Esophagus muscularis mucosa (tissue), 4 donors: ENCODE results near the gene LRP3. TPM values are rescaled to one million over a fixed set of nuclear protein-coding genes. Genes with fewer than 3 reads are reported as not detected.
"Not testable (repeated sequence)": the region's sequence is repeated elsewhere in the genome, so short reads cannot be mapped to it uniquely, and the experiment has no call there.

ENCODE experiments used
- DNase-seq: peaks from one replicate; pipeline ENCODE4 v3.0.0-alpha.2; 2017; ENCODE audit errors: extremely low spot score
- H3K27ac ChIP-seq, 4 donors: fragments of 200-600 bp; sonication (generic); replicated peaks in 1 of 4; 1 replicate in 3 of 4; 2 replicates in 1 of 4; pipeline ENCODE4 v1.5.1; 2016 to 2019; ENCODE audit warnings: mild to moderate bottlenecking in 1 of 4
- H3K27me3 ChIP-seq, 4 donors: fragments of 200-600 bp; sonication (generic); one replicate each; pipeline versions ENCODE4 v1.5.1 to v1.6.0; 2016 to 2019
- H3K36me3 ChIP-seq, 4 donors: fragments of 200-600 bp; sonication (generic); one replicate each; pipeline ENCODE4 v1.5.1; 2016 to 2019
- H3K4me1 ChIP-seq, 4 donors: fragments of 200-600 bp; sonication (generic); one replicate each; pipeline ENCODE4 v1.5.1; 2016 to 2019
- H3K4me3 ChIP-seq, 4 donors: fragments of 200-600 bp; sonication (generic); 1 replicate in 2 of 4; 2 replicates in 2 of 4; pipeline ENCODE4 v1.5.1; 2016 to 2019; ENCODE audit warnings: mild to moderate bottlenecking in 4 of 4, moderate library complexity in 1 of 4
- H3K9me3 ChIP-seq, 4 donors: fragments of 200-600 bp; sonication (generic); 1 replicate in 3 of 4; 2 replicates in 1 of 4; pipeline ENCODE4 v1.5.1; 2016 to 2019
- EP300 ChIP-seq: sonication (generic); formaldehyde crosslinking; IDR thresholded peaks from one replicate; pipeline ENCODE4 v1.6.1; 2017; ENCODE audit warnings: antibody characterized with exemption
- POLR2A ChIP-seq: fragments of 450-650 bp; IDR thresholded peaks from one replicate; pipeline ENCODE4 v1.6.1; 2017; ENCODE audit warnings: antibody characterized with exemption, moderate library complexity, mild to moderate bottlenecking, low read depth
- POLR2AphosphoS5 ChIP-seq, 2 donors: sonication (generic); formaldehyde crosslinking; IDR thresholded peaks; one replicate each; pipeline ENCODE4 v1.6.1; 2017; ENCODE audit warnings: antibody characterized with exemption in 2 of 2
- WGBS: methylation state at CpG from one replicate; pipeline ENCODE4 v1.1.5; 2018; 5-methylcytosine and 5-hydroxymethylcytosine counted together
- intact Hi-C: fragments of 100-400 bp; cut with DNase I; formaldehyde crosslinking; loops from one replicate; pipeline ENCODE4 v1.15.1; 2023
- total RNA-seq, 4 donors: library from RNA; depleted of rRNA; stranded (reverse); fragments of >200 nt; gene quantifications; one replicate each; pipeline versions ENCODE4 v1.1.0 to v1.2.1, GENCODE V29; 2016
- TF ChIP-seq, protein P1 (sequence below), 3 experiments: fragments of 200-600 bp in 2 of 3; fragments of 450-650 bp in 1 of 3; sonication (generic) in 2 of 3; IDR thresholded peaks; one replicate each; pipeline ENCODE4 v1.5.1; 2017 to 2019; ENCODE audit warnings: antibody characterized with exemption in 3 of 3, mild to moderate bottlenecking in 2 of 3, moderate library complexity in 1 of 3

The LRP3 gene
- total RNA-seq, 4 donors from 2014 or later, result 34.5 to 76.7 (median 62.6) TPM

GRCh38 chr19:33220115-33220514 is 26.0 kb downstream of the LRP3 start:
- Histone ChIP-seq H3K4me3 (no peak overlapping the region), H3K27me3 (peaks cover 0 to 78% (median 12%) of the 10 kb centered on the region in 4 donors), H3K36me3 (no peaks in the 10 kb centered on the region), H3K9me3 (no peaks in the 10 kb centered on the region), H3K4me1 (peaks cover under 1 to 7% (median 3%) of the 10 kb centered on the region in 4 donors), H3K27ac (no peak overlapping the region)
- no peak for TF ChIP-seq POLR2AphosphoS5 (IDR thresholded peaks at IDR 0.05)
- no peak for TF ChIP-seq EP300
- no peak for TF ChIP-seq POLR2A
- DNase-seq, result no peak
- 92% methylated on average over 12 of the region's 18 CpGs for WGBS
- intact Hi-C loops, result no loop called here

DNA sequence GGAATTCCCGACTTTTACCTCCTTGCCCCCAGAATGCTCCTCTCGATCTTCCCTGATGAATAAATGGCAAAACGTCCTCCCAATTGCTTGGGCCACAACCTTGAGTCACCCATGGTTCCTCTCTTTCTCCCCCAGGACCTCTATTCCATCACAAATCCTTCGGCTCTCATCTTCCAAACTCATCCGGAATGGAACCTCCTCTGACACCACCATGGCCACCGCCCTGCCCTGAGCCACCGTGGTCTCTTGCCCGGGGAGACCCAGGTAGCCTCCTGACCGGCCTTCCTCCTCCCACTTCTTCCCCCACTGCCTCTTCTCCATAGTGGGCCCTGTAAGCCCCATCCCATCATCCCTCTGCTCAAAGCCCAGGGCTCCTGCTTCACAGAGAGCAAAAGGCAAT is 26.6 kb downstream of the LRP3 start:
- H3K4me1 ChIP-seq, result peaks cover 7 to 13% (median 9%) of the 10 kb centered on the region in 4 donors

DNA sequence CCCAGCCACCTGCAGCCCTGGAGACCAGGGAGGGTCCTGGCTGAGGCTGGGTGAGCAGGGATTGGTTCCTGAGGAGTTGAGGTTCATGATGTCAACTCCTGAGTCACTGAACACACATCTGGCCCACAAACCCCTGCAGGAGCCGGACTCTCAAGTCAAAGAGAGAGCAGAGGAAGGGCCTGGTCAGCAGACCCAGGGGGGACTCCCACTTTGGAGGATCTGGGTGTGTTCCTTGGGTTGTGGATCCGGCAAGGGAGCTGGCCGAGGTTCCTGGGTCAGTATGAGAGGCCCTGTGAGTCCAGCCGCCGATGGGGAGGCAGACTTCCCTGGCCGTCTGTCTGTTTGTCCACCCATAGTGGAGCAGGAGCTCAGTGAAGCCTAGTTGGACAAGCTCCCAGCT is 27.5 kb downstream of the LRP3 start:
- TF ChIP-seq, protein P1, sequence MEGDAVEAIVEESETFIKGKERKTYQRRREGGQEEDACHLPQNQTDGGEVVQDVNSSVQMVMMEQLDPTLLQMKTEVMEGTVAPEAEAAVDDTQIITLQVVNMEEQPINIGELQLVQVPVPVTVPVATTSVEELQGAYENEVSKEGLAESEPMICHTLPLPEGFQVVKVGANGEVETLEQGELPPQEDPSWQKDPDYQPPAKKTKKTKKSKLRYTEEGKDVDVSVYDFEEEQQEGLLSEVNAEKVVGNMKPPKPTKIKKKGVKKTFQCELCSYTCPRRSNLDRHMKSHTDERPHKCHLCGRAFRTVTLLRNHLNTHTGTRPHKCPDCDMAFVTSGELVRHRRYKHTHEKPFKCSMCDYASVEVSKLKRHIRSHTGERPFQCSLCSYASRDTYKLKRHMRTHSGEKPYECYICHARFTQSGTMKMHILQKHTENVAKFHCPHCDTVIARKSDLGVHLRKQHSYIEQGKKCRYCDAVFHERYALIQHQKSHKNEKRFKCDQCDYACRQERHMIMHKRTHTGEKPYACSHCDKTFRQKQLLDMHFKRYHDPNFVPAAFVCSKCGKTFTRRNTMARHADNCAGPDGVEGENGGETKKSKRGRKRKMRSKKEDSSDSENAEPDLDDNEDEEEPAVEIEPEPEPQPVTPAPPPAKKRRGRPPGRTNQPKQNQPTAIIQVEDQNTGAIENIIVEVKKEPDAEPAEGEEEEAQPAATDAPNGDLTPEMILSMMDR (IDR thresholded peaks at IDR 0.05), result no peak
- TF ChIP-seq EP300 (no peak), POLR2AphosphoS5 (IDR thresholded peaks at IDR 0.05) (no peak), POLR2A (no peak)
- no peak overlapping the region for H3K4me3 ChIP-seq
- peaks cover 0 to under 1% (median 0%) of the 10 kb centered on the region in 4 donors for H3K9me3 ChIP-seq
- peaks cover 8 to 22% (median 18%) of the 10 kb centered on the region in 4 donors for H3K4me1 ChIP-seq
- no peaks in the 10 kb centered on the region for H3K36me3 ChIP-seq
- DNase-seq, result no peak
- 87% methylated on average over 6 of the region's 6 CpGs for WGBS
- intact Hi-C loops, result no loop called here
- peaks cover 11 to 88% (median 28%) of the 10 kb centered on the region in 4 donors for H3K27me3 ChIP-seq
- no peak overlapping the region for H3K27ac ChIP-seq

More for the DNA sequence above, 26.6 kb downstream of the LRP3 start:
- TF ChIP-seq POLR2A (no peak), POLR2AphosphoS5 (IDR thresholded peaks at IDR 0.05) (no peak), EP300 (no peak)
- TF ChIP-seq, protein P1 (IDR thresholded peaks at IDR 0.05), result no peak
- intact Hi-C loops, result no loop called here
- Histone ChIP-seq H3K4me3 (no peak overlapping the region), H3K9me3 (no peaks in the 10 kb centered on the region), H3K27ac (no peak overlapping the region), H3K36me3 (no peaks in the 10 kb centered on the region), H3K27me3 (peaks cover 6 to 84% (median 19%) of the 10 kb centered on the region in 4 donors)
- DNase-seq, result no peak
- 87% methylated on average over 9 of the region's 9 CpGs for WGBS

- intact Hi-C loops, DNase-seq: not testable (repeated sequence)
These were observed 28.1 kb downstream of the LRP3 start for GRCh38 chr19:33222255-33222654.

DNA sequence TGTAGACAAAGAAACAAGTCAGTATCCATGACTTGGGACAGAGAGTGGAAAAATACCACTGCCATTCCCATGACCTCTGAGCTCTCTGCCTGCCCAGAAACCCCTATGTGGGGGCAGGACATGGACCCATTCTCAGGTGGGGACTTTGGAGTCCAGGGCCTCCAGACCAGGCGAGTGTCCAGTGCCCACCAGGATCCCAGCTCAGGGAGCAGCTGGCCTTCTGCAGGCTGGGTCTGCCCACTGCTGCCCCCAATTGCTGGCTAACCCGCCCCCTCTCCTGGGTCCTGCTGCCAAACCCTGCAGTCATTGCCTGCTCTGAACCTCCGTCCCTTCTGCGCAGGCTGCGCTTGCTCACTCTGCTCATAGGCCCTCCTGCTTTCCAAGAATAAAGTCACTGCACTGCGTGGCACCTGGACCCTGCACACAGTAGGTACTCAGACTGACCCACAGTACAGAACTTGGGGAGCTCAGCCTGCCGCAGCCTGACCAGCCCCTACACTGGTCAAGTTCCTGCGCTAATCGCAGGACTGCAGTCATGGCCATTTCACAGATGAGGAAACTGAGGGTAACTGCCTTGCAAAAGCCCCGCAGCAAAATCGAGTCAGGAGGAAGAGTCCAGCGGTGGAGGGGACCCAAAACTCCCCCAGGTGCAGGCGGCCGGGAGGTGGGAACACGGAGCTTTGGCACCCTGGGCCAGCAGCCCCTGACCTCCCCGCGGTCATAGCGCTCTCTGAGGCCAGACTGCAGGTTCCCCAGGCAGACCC is 30.7 kb downstream of the LRP3 start:
- Histone ChIP-seq H3K27ac (no peak overlapping the region), H3K4me1 (peaks cover 8 to 27% (median 22%) of the 10 kb centered on the region in 4 donors), H3K36me3 (no peaks in the 10 kb centered on the region), H3K4me3 (peak overlapping the region; percentile 14 to 39 (median 28)), H3K9me3 (peaks cover 0 to 25% (median 22%) of the 10 kb centered on the region in 4 donors), H3K27me3 (peaks cover 14 to 91% (median 39%) of the 10 kb centered on the region in 4 donors)
- TF ChIP-seq POLR2AphosphoS5 (IDR thresholded peaks at IDR 0.05), result no peak
- TF ChIP-seq, protein P1 (IDR thresholded peaks at IDR 0.05), result no peak
- TF ChIP-seq POLR2A, result no peak
- TF ChIP-seq EP300, result no peak
- WGBS, result 59% methylated on average over 9 of the region's 18 CpGs
- intact Hi-C loops, result no loop called here
- DNase-seq, result no peak

More at GRCh38 chr19:33222255-33222654, 28.1 kb downstream of the LRP3 start:
- H3K27ac ChIP-seq, H3K4me3 ChIP-seq, H3K36me3 ChIP-seq, H3K9me3 ChIP-seq: not testable (repeated sequence)
- Histone ChIP-seq H3K27me3 (peaks cover 14 to 89% (median 34%) of the 10 kb centered on the region in 4 donors), H3K4me1 (peaks cover 8 to 27% (median 22%) of the 10 kb centered on the region in 4 donors)
- WGBS, result 94% methylated on average over 2 of the region's 2 CpGs
